Stimulated activated CD4-positive, alpha-beta T cell treated with anti-CD3 and anti-CD28 coated beads, Interleukin-2, amount 100 ng/mL, for 4 hours (primary cell): ENCODE measurements around the gene ZNF300.
A peak's percentile ranks its signal among the peaks of the same experiment; 100 is the strongest.
"Not testable (repeated sequence)": the region's sequence is repeated elsewhere in the genome, so short reads cannot be mapped to it uniquely, and the experiment has no call there.

Experiments
- DNase-seq: peaks from one replicate; pipeline ENCODE4 v3.0.0-alpha.2; 2020; ENCODE audit warnings: low read depth

ZNF300 gene

DNA sequence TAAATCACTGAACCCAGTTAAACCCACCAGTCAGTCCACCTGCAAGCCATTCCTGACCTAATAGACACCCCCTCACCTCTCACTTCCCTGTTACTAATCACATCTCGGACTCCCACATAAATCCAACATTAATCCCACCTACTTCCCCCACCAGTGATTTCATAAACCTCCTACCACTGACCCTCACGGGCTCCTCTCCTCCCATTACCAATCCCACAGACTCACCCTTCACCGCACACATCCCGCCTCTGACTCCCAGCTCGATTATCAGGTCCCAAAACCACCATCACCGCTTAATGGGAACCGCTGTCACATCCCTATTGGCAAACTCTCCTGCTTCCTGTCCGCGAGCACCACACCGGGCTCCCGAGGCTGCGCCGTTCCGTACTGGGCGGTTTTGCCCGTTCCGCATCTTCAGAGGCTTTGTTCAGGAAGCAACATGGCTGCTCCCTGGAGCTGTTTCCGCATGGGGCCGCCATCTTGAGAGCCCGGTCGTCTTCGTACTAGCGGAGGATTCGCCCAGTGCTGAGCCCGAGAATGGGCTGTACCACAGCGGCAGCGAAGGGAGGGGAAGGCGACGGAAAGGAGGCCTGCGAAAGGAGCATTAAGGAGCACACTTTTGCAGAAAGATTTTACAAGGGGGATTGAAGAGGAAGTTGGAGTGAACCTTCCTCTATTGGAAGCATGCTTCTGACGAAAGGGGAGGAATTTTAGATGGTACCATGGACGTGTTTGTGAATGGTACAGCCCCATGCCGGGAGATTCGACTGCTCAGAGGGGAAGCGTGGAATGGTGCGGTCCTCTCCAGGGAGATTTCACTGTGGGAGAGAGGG, at the start of gene ZNF300:
TSS of gene ZNF300 (minus strand) at position 502 of the 833 bp plus-strand sequence. CDS start 1,825 bp downstream, outside the sequence.
- DNase-seq, result peak; percentile 26

DNA sequence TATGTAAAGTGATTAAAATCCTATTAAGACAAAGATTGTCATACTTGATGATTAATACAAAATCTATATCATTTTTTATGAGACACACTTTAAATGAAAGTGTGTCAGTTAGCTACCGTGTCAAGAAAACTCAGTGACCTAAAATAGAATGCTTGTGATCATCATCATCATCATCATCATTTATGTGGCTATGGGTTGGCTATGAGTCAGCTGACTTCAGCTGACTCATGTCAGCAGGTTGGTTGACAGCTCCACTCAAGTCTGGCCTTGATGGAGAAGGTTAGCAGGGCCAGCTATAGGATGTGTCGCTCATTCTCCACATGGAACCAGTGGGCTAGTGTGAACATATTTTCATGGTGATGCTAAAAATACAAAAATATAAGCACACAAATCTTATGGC, 43.8 kb upstream of the ZNF300 start:
- no peak for DNase-seq

DNA sequence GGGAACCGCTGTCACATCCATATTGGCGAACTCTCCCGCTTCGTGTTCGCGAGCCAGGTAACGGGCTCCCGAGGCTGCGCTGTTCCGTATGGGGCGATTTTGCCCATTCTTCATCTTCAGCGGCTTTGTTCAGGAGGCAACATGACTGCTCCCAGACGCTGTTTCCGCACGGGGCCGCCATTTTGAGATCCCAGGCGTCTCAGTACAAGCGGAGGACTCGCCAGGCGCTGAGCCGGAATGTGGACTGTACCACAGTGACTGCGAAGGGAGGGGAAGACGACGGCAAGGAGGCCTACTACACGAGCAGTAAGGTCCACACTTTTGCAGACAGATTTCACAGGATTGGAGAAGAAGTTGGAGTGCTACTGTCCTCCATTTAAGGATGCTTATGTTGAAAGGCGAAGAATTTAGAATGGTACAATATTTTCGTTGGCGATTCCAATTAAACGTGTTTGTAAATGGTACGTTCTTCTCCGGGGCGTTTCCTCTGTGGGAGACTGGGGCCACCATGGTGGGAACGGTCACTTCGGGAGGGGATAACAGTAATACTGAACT, 41.6 kb upstream of the ZNF300 start:
- DNase-seq, result no peak

DNA sequence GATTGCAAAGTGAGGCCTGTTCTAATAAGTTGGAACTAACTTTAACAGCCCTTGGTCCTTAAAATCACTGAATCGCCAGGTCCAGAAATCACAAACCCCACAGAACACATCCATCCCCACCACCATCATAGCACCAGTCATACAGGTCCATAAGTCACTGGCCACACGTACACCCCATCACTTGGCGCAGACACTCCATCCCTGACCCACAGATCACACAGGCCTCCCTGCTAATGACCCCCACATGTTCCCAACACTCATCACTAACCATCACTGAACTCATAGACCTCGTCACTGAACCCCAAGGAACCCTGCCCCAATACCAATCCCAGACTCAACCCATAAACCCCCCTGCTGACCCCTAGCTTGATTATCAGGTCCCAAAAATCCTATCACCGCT, 41.2 kb upstream of the ZNF300 start:
- DNase-seq, result no peak

DNA sequence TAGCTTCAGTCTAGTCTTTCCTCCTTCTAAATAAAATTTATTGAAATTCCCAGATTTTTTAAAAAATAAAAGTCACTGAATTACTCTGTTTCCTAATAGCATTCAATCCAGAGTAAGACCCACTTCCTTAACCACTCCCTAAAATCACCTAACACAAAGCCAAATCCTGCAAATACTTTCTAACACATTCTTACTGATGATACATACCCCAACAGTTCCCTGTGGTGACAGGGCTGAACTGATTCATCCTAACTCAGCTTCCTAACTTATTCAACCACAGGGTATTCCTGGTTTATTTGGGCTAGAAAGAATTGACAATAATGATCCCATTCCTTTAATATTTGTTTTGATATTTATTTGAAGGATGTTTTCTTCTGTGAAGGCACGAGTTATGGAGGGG, 40.7 kb upstream of the ZNF300 start:
- DNase-seq, result no peak

DNA sequence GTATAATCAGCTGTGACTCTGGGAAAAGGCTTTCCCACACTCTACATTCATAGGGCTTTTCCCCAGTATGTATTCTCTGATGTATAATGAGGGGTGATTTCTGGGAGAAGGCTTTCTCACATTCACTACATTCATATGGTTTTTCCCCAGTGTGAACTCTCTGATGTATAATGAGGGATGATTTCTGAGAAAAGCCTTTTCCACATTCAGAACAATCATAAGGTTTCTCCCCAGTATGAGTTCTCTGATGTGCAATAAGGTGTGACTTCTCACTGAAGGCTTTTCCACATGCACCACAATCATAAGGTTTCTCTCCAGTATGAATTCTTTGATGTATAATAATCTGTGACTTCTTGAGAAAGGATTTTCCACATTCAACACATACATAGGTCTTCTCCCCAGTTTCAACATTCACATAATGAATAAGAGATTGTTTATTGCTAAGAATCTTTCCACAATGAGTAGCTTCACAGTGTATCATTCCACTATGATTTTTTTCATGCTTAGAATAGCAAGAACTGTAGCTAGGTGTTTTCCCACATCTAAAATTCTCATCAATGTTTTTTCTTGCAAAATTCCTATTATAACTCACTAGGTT, 26.7 kb upstream of the ZNF300 start:
- DNase-seq, result no peak

DNA sequence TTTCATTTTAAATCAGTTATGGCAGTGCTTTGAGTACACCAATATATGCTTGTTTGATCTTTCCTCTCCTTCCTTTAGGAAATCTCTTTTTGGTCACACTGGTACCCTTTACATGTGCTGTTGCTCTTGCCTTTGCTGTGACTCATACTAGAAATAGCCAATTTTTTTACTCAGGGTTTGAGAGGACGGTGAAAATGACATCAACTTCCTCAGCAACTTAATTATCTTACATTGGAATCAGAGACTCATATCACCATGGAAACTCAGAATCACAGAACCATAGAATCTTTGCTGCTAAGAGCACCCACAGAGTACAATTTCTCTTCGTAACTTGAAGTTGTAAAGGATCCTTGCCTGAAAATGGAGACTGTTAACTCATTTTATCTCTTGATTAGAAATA, 13.8 kb upstream of the ZNF300 start:
- no peak for DNase-seq

DNA sequence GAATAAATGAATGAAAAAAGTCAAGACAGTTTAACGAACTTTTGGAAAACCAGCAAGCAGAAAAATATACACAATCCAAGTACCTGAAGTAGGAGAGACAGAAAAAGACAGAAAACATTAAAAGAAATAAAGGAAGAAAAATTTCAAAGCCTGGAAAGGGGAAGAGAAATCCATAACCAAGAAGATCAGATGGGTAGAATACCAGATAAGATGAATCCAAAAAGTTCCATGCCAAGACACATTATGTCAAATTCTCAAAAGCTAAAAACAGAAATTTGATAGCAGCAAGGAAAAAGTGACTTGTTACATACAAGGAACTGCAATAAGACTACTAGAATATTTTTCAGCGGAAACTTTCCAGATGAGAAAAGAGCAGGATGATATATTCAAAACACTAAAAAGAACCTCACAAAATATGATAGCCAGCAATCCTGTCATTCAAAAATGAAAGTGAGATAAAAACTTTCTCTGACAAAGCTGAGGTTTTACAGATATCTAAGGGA, 7.6 kb upstream of the ZNF300 start:
- DNase-seq, result no peak

DNA sequence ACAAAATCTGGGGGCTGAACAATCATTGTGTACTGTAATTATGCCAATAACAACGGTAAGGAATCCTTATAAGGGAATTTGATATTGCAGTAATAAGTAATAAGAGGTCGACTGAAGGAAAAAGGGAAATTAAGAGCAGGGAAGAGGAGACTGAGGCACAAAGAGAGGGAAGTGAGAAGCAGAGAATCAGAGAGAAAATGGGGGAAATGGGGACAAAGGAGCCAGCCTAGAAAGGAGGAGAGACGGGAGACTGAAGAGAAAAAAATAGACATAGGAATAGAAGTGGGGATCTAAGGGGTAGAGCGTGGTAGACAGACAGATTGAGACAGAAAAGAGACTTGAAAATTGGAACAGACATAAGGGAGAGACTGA, 518 bp upstream of the ZNF300 start:
- DNase-seq, result no peak

DNA sequence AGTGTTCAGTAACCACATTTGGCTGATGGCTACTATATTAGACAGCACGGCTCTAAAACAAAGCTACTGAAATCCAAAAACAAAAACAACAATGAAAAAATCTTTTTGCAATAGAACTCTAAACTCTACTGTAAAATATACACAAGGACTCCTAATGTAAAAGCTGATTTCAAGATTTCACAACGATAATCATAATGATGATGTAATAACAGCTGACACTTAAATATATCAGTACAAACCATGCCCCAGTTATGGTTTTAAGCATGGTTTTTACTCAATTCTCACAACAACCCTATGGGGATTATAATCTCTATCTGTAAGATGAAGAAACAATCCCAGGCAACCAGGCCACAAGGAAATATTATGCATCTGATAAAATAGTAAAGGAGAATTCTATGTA, 3.3 kb downstream of the ZNF300 start:
- DNase-seq, result no peak

DNA sequence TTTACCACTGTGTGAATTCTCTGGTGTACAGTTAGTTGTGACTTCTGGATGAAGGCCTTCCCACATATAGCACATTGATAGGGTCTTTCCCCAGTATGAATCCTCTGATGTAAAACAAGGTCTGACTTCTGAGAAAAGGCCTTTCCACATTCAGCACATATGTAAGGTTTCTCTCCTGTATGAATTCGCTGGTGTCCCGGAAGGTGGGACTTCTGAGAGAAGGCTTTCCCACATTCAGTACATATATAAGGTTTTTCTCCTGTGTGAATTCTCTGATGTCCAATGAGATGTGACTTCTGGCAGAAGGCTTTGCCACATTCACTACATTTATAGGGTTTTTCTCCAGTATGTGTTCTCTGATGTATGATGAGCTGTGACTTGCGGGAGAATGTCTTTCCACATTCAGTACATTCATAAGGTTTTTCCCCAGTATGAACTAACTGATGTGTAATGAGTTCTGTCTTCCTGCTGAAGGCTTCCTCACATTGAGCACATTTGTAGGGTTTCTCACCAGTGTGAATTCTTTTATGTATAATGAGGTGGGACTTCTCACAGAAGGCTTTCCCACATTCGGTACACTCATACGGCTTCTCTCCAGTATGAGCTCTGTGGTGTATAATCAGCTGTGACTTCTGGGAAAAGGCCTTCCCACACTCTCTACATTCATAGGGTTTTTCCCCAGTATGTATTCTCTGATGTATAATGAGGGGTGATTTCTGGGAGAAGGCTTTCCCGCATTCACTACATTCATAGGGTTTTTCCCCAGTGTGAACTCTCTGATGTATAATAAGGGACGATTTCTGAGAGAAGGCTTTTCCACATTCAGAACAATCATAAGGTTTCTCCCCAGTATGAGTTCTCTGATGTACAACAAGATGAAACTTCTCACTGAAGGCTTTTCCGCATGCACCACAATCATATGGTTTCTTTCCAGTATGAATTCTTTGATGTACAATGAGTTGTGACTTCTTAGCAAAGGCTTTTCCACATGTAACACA, 9.1 kb downstream of the ZNF300 start:
- DNase-seq, result no peak

DNA sequence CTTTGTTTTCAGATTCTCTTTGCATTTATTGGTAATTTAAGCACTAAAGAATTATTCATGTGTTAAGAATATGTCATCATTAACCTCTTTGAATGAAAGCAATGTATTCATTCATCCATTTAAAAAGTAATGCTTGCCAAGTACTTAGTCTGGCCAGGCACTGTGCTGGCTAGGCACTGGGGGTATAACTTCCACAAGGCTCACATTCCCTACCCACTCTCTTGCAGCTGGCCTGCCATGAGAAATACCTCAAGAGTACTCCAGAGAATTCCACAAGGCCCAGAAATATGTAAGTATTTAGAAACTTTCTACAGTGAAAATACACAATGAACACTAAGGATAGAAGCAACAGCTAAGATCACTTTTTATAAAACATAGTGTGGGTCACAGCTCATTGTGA, 25.4 kb downstream of the ZNF300 start:
- DNase-seq, result no peak

DNA sequence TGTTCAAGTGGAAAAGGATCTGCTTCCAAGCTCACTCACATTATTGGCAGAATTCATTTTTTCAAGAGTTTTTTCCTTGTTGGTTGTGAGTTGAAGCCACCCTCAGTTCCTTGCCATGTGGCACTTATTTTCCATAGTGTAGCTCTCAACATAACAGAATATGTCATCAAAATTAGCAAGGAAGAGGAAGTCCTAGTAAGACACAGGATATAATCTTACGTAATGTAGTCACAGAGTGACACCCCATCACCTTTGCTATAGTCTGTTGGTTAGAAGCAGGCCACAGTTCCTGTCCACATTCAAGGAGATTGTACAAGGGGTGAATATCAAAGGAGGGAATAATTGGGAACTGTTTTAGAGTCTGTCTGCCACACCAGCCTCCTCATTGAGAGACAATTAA, 42.7 kb downstream of the ZNF300 start:
- DNase-seq, result no peak

DNA sequence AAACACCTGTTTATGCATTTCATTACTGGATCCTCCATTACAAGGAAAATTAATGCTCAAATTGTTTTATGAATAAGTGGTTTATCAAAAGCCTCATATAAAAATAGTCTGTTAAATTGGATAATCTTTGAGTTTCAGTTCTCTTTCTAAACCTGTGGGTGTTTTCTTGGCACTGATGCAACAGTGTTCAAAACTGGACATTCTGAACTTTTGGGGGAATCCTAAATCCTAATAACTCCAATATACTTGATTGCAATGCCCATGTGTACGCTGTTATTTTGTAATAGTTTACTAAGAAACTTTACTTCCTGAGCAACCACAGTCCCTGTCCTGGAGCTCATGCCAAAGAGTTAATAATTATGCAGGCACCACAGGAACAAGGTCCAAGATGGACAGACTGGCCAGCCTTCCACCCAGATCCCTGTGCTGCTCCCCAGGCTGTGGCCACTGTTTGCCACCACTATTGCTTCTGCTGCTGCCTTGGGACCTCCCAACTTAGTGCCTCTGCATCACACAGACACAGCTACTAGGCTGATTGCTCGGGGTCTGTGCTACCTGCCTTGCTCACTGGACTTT, 44.4 kb downstream of the ZNF300 start:
- no peak for DNase-seq

DNA sequence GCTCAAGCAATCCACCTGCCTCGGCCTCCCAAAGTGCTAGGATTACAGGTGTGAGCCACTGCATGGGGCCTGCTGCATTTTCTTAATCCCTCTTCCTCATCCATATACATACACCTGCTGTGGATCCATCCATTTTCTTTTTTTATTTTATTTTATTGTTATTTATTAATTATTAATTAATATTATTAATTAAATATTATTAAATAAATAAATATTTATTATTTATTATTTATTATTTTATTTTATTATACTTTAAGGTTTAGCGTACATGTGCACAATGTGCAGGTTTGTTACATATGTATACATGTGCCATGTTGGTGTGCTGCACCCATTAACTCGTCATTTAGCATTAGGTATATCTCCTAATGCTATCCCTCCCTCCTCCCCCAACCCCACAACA, 48.1 kb downstream of the ZNF300 start:
- DNase-seq, result not testable (repeated sequence)

DNA sequence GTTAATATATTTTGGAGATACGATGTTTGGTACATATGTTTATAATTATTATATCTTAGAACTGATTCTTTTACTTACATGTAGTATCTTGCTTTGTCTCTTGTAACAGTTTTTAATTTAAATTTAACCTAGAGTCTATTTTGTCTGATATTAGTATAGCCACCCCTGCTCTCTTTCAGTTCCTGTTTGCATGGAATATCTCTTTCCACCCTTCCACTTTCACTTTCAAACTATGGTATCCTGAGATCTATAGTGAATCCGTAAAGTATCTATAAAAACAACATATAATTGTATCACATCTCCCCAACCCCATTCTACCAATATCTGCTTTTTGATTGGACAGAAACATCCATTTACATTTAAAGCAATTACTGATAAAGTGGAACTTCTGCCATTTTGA, 51.2 kb downstream of the ZNF300 start:
- DNase-seq, result no peak

DNA sequence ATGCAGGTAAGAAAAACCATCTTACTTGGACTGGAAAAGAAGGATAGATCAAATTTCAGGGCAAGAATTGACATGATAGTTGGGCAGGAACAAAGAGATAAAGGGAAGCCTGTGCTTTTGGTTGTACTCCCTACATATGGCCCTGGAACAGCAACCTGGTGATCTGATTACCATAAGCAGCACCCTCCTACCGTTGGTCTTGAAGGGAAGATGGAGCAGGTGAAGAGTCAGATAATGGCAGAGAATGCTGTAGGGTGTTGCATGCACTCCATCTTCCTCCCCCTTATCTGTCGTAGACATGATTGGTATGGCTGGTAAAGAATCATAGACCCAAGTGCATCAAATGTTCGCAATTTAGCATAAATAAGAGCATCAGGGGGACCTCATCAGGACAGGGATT, 53.7 kb downstream of the ZNF300 start:
- no peak for DNase-seq

DNA sequence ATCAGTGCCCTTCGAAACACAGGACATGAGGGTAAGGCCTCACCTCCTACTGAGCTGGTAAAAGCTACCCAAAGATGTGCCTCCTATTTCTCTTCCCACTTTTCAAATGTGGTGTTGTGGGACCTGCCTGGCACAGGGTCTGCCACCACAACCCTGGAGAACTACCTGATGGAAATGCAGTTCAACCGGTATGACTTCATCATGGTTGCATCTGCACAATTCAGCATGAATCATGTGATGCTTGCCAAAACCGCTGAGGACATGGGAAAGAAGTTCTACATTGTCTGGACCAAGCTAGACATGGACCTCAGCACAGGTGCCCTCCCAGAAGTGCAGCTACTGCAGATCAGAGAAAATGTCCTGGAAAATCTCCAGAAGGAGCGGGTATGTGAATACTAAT, 56.5 kb downstream of the ZNF300 start:
- DNase-seq, result no peak

DNA sequence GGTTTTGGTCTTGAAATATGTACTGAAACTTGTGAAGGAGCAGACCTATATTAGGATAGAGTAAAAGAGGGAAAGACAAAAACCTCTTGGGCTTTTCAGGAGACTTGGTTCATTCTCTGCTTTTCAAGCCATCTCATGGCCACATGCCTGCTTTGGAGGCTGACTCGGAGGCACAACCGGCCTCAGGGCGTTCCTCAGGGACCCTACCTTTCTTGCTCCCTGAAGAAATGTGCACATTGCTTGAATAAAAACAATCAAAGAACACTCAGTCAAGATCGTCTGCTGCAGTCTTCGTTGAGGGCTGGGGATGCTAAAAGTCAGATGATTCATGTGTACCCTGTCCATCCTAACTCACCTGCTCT, 57.5 kb downstream of the ZNF300 start:
- DNase-seq, result no peak

DNA sequence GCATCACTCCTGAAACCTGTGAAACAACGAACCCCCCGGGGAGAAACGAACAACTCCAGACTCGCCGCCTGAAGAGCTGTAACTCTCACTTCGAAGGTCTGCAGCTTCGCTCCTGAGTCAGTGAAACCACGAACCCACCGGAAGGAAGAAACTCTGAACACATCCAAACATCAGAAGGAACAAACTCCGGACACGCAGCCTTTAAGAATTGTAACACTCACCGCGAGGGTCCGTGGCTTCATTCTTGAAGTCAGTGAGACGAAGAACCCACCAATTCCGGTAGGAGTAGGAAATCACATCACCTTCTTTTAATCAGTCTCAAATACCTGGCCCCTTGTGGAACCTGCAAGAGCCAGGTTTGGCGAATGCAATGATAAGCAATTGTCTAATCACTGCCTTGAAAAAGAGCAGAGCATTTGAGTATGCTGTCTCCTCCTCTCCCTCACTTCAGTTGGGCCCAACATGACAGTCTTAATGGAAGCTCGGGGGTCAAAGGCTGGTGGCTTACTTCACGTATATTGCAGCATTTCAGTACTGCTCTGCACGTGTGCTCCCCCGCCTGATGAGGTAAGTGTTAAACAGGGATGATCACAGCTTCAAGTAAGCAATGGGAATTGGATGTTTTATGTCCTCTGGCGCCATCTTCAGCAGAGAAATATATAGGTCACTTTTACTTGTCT, 58.0 kb downstream of the ZNF300 start:
- peak; percentile 52 for DNase-seq

DNA sequence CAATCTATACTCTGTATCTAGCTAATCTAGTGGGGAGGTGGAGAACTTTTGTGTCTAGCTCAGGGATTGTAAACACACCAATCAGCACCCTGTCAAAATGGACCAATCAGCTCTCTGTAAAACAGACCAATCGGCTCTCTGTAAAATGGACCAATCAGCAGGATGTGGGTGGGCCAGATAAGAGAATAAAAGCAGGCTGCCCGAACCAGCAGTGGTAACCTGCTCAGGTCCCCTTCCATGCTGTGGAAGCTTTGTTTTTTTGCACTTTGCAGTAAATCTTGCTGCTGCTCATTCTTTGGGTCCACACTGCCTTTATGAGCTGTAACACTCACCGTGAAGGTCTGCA, 58.5 kb downstream of the ZNF300 start, which contains the start of gene IRGM:
TSS of gene IRGM (plus strand) at position 214 of the 346 bp plus-strand sequence. CDS start 1,603 bp downstream, outside the sequence.
- not testable (repeated sequence) for DNase-seq
